Subcutaneous abdominal adipose tissue (tissue), 5 donors: Measurements from ENCODE around the gene BMPER.
A peak's percentile ranks its signal among the peaks of the same experiment; 100 is the strongest.

ENCODE experiments used
- H3K27ac ChIP-seq: one replicate; pipeline ENCODE4 v1.7.0; 2013; ENCODE audit warnings: low read depth, mild to moderate bottlenecking, inconsistent platforms, low read length, moderate library complexity
- H3K27me3 ChIP-seq, 5 donors: one replicate each; pipeline ENCODE4 v1.7.0; 2013; ENCODE audit warnings: low read length in 5 of 5, inconsistent platforms in 1 of 5; ENCODE audit not compliant: control insufficient read depth in 5 of 5, insufficient read depth in 4 of 5
- H3K36me3 ChIP-seq, 5 donors: one replicate each; pipeline ENCODE4 v1.7.0; 2013; ENCODE audit warnings: low read length in 5 of 5; ENCODE audit not compliant: control insufficient read depth in 5 of 5, insufficient read depth in 5 of 5
- H3K4me1 ChIP-seq, 5 donors: one replicate each; pipeline ENCODE4 v1.7.0; 2013; ENCODE audit warnings: low read length in 5 of 5, mild to moderate bottlenecking in 3 of 5, moderate library complexity in 1 of 5; ENCODE audit not compliant: control insufficient read depth in 5 of 5, insufficient read depth in 5 of 5
- H3K4me3 ChIP-seq, 5 donors: one replicate each; pipeline ENCODE4 v1.7.0; 2013; ENCODE audit warnings: low read length in 5 of 5, low read depth in 1 of 5
- H3K9ac ChIP-seq, 5 donors: one replicate each; pipeline ENCODE4 v1.7.0; 2013; ENCODE audit warnings: low read length in 5 of 5, mild to moderate bottlenecking in 4 of 5, moderate library complexity in 3 of 5
- H3K9me3 ChIP-seq, 5 donors: one replicate each; pipeline ENCODE4 v1.7.0; 2013; ENCODE audit warnings: low read length in 5 of 5; ENCODE audit not compliant: control insufficient read depth in 5 of 5
- donor health status: healthy.
- donor health status: healthy.
- donor health status: healthy.
- donor health status: healthy.
- donor health status: healthy.

The BMPER gene

DNA sequence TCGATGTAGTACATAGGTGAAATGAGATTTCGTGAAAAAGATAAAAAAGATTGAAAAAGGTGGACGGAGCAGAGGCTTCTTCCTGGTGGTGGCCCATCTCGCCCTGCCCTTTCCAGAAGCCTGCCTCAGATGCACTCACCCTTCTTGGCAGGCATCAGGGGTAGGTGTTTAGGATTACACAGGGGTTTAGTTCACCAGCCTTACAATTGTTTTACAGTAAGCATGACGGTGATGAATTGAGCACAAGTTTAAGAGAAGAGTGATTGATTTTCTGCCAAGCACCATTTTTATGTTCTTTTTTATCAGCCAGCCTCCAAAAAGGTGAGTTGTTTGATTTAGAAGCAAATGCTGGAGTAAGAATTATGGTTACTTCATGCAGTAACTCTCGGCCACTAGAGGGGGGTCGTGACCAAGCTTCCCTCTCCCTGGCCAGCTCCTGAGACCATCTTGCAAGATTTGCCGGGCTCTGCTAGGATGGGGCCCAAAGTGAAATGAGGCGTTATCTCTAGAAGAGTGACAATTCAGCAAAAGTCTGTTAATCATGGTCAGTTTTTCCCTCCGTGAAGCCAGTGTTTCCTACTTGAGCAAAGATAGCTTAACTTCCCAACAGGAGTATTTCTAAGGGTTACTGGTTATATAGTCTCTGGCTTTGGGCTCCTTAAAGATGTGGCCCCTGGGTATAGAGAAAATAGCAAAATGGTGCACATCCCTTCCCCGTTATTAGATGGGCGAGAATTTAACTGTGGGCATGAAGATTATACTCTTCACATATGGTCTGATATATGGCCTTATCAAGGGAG is 228.8 kb downstream of the BMPER start:
- Histone ChIP-seq H3K27ac (no peak overlapping the region), H3K9me3 (no peaks in the 10 kb centered on the region)

GRCh38 chr7:34135924-34136323 is 230.6 kb downstream of the BMPER start:
- Histone ChIP-seq H3K4me3 (no peak overlapping the region), H3K36me3 (no peaks in the 10 kb centered on the region), H3K9ac (no peak overlapping the region), H3K27ac (no peak overlapping the region), H3K27me3 (no peaks in the 10 kb centered on the region), H3K4me1 (peaks cover 0 to 22% (median 11%) of the 10 kb centered on the region in 5 donors), H3K9me3 (no peaks in the 10 kb centered on the region)

More for the DNA sequence above, 228.8 kb downstream of the BMPER start:
- Histone ChIP-seq H3K27me3 (no peaks in the 10 kb centered on the region), H3K4me1 (peaks cover 0 to 22% (median 11%) of the 10 kb centered on the region in 5 donors), H3K9ac (no peak overlapping the region), H3K4me3 (no peak overlapping the region), H3K36me3 (no peaks in the 10 kb centered on the region)

DNA sequence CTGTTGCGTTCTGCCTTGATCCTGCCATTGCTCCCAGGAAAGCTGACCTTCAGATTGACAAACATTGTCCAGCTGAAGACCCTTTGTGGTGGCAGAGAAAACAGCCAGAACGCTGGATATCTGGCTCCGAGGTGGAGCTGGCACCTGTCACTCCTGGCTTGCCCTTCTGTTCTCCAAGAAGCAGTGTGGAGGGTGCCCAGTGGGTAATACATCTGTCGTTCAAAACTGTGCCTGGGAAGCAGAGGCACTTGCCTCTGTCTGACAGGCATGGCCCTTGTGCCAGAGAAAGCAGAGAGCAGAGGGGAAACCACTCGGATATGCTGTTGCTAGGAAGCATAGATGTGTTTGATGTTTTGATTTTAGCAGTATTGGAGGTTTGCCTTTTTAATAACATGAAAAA is 231.4 kb downstream of the BMPER start:
- no peak overlapping the region for H3K27ac ChIP-seq
- no peaks in the 10 kb centered on the region for H3K27me3 ChIP-seq
- H3K9me3 ChIP-seq, result no peaks in the 10 kb centered on the region
- H3K4me3 ChIP-seq, result no peak overlapping the region
- H3K36me3 ChIP-seq, result no peaks in the 10 kb centered on the region
- H3K9ac ChIP-seq, result no peak overlapping the region
- H3K4me1 ChIP-seq, result peaks cover 0 to 22% (median 11%) of the 10 kb centered on the region in 5 donors

- Histone ChIP-seq H3K4me3 (no peak overlapping the region), H3K9me3 (no peaks in the 10 kb centered on the region), H3K27ac (no peak overlapping the region), H3K36me3 (no peaks in the 10 kb centered on the region), H3K4me1 (peaks cover 0 to 22% (median 11%) of the 10 kb centered on the region in 5 donors), H3K9ac (no peak overlapping the region), H3K27me3 (no peaks in the 10 kb centered on the region)
Measured at GRCh38 chr7:34137176-34137575, 231.8 kb downstream of the BMPER start.

DNA sequence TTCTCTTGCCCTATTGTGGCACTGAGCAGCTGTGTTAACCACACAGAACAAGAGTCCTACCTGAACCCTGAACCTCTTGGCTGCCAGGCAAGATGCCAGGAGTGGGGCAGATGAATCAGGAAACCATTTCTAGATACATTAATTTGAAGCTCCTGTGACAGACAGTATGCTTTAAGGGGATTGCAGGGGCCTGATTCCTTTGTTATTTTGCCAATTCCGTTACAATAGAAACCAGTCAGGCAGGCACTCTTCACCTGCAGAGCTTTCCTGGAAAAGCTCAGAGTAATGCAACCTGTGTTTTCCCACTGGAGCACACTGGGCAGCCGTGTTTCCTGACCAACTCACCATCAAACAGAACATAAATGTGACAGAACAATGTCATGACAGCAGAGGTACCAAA is 233.1 kb downstream of the BMPER start:
- H3K27ac ChIP-seq, result no peak overlapping the region
- no peak overlapping the region for H3K9ac ChIP-seq

GRCh38 chr7:34139086-34139485 is 233.7 kb downstream of the BMPER start:
- no peaks in the 10 kb centered on the region for H3K27me3 ChIP-seq
- no peak overlapping the region for H3K27ac ChIP-seq
- no peak overlapping the region for H3K9ac ChIP-seq

More for the DNA sequence above, 233.1 kb downstream of the BMPER start:
- peaks cover 0 to 22% (median 11%) of the 10 kb centered on the region in 5 donors for H3K4me1 ChIP-seq
- no peaks in the 10 kb centered on the region for H3K36me3 ChIP-seq
- no peak overlapping the region for H3K4me3 ChIP-seq
- H3K9me3 ChIP-seq, result no peaks in the 10 kb centered on the region
- no peaks in the 10 kb centered on the region for H3K27me3 ChIP-seq

GRCh38 chr7:34140066-34140465 is 234.7 kb downstream of the BMPER start:
- no peak overlapping the region for H3K27ac ChIP-seq

More at GRCh38 chr7:34139086-34139485, 233.7 kb downstream of the BMPER start:
- H3K9me3 ChIP-seq, result no peaks in the 10 kb centered on the region
- peaks cover 0 to 22% (median 11%) of the 10 kb centered on the region in 5 donors for H3K4me1 ChIP-seq
- H3K4me3 ChIP-seq, result no peak overlapping the region
- H3K36me3 ChIP-seq, result no peaks in the 10 kb centered on the region

DNA sequence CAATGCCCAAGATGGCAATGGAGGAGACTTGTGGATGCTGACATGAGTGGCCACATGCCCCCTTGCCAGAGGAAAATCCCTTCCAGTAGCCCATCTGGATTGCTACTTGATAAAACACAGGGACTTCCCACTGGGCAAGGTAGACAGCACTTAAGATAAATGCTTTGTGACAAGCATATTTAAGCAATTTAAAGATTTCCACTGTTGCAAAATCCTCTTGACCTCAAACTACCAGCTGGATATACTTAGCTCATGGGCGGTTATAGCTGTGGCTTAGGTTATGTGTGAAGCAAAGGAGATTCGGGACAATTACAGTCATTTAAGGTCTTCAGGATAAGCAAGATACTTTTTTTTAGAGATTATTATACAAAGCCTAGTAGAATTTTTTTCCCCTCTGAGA is 238.1 kb downstream of the BMPER start:
- H3K27me3 ChIP-seq, result no peaks in the 10 kb centered on the region
- no peak overlapping the region for H3K27ac ChIP-seq
- no peaks in the 10 kb centered on the region for H3K9me3 ChIP-seq
- H3K9ac ChIP-seq, result no peak overlapping the region
- H3K4me1 ChIP-seq, result no peaks in the 10 kb centered on the region
- H3K4me3 ChIP-seq, result no peak overlapping the region
- H3K36me3 ChIP-seq, result no peaks in the 10 kb centered on the region

More at GRCh38 chr7:34140066-34140465, 234.7 kb downstream of the BMPER start:
- no peak overlapping the region for H3K9ac ChIP-seq
- H3K4me3 ChIP-seq, result no peak overlapping the region
- peaks cover 0 to 18% (median 11%) of the 10 kb centered on the region in 5 donors for H3K4me1 ChIP-seq
- no peaks in the 10 kb centered on the region for H3K27me3 ChIP-seq
- no peaks in the 10 kb centered on the region for H3K36me3 ChIP-seq
- no peaks in the 10 kb centered on the region for H3K9me3 ChIP-seq

DNA sequence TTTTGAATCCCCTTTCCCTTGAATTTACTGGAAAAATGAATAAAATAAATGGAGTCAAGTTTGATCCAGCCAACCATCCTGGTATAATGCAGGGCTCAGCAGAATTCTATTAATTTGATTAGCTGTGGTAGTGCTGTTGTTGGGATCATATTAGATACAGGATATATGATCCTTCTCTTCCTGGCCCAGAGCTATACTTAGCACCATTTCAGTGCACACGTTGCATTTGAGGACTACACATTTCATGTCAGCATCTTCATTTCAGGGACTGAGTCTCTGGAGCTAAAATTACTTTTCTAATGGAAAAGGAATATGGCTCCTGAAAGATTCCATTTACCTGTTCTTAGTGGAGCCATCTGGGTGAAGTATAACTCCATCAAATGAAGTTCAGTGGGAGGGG is 240.3 kb downstream of the BMPER start:
- Histone ChIP-seq H3K9ac (no peak overlapping the region), H3K4me3 (no peak overlapping the region), H3K9me3 (no peaks in the 10 kb centered on the region), H3K4me1 (no peaks in the 10 kb centered on the region), H3K27ac (no peak overlapping the region), H3K27me3 (no peaks in the 10 kb centered on the region), H3K36me3 (no peaks in the 10 kb centered on the region)

- Histone ChIP-seq H3K4me1 (peaks cover 3 to 51% (median 37%) of the 10 kb centered on the region in 5 donors), H3K36me3 (no peaks in the 10 kb centered on the region), H3K27ac (peak overlapping the region; percentile 89), H3K9me3 (no peaks in the 10 kb centered on the region), H3K4me3 (no peak overlapping the region), H3K9ac (no peak overlapping the region), H3K27me3 (no peaks in the 10 kb centered on the region)
Measured at GRCh38 chr7:34153656-34154270, 248.4 kb downstream of the BMPER start.
